CD4-positive, alpha-beta T cell treated with Interleukin-1 beta for 1 hour (primary cell): ENCODE data around the gene RIOK1.
"Not testable (repeated sequence)": the region's sequence is repeated elsewhere in the genome, so short reads cannot be mapped to it uniquely, and the experiment has no call there.

Experiments used
- DNase-seq, 2 donors: peaks; one replicate each; pipeline ENCODE4 v3.0.0-alpha.2; 2020 to 2022

The RIOK1 gene

GRCh38 chr6:7442467-7442866 is 52.9 kb downstream of the RIOK1 start:
- no peak for DNase-seq

GRCh38 chr6:7445101-7445500 is 55.5 kb downstream of the RIOK1 start:
- DNase-seq, result no peak

DNA sequence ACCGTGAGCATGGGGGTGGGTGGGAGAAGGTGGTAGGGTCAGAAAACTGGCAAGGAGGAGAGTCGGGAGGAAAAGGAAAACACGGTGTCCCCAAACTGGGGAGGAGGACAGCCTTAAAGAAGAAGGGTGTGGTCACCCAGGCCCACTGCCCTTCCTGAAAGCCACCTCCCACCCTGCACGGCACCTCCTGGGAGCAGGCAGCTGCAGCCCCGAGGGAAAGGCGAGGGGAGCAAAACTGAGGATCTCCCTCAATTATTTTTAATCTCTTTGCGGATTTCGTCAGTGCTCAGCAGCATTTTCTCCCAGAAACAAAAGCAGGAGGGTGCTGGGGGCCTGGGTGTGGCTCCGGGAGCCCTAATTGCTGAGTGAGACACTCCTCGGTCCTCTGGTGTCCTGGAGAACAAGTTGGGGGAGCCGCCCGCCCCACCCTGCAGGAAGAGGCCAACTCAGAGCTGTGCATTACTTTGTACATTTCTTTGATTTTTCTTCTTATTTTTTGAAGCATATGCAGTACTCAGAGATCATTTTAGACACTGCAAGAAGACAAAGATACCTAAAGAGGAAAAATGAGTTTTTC is 56.4 kb downstream of the RIOK1 start:
- DNase-seq, result no peak

GRCh38 chr6:7446619-7447325 is 57.2 kb downstream of the RIOK1 start:
- DNase-seq, result no peak

DNA sequence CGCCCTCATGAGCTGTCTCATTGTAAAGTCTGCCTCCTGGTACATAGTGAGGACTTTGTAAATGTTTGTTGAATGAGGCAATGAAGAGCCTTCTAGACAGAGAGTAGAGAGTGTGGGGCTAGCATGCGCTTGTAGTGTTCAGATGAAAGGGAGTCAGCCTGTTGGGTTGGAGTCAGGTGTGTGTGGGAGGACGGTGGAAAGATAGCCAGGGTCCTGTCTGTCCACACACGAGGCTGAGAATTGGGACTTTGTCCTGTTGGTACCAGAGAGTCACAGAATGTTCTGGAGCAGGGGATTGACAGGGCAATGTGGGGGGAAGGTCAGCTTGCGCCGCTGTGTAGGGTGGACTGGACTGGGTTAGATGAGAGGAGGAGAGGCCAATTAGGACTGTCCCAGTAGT is 58.6 kb downstream of the RIOK1 start:
- no peak for DNase-seq

DNA sequence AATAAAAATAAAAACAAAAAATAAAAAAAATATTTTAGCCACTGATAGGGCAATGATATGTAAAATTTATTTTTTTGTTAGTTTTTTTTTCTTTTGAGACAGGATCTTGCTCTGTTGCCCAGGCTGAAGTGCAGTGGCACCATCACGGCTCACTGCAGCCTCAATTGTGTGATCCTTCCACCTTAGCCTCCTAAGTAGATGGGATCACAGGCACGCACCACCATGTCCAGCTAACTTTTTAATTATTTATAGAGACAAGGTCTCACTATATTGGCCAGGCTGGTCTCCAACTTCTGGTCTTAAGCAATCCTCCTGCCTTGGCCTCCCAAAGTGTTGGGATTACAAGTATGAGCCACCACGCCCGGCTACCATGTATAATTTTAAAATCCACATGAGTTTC is 59.4 kb downstream of the RIOK1 start:
- DNase-seq, result no peak

GRCh38 chr6:7451326-7451725 is 61.7 kb downstream of the RIOK1 start:
- no peak for DNase-seq

GRCh38 chr6:7452898-7453297 is 63.3 kb downstream of the RIOK1 start:
- no peak for DNase-seq

GRCh38 chr6:7454696-7455358 is 65.2 kb downstream of the RIOK1 start:
- DNase-seq, result no peak

- DNase-seq, result not testable (repeated sequence)
Observed at GRCh38 chr6:7456302-7456701, 66.7 kb downstream of the RIOK1 start.

GRCh38 chr6:7461416-7461815 is 71.8 kb downstream of the RIOK1 start:
- no peak for DNase-seq

DNA sequence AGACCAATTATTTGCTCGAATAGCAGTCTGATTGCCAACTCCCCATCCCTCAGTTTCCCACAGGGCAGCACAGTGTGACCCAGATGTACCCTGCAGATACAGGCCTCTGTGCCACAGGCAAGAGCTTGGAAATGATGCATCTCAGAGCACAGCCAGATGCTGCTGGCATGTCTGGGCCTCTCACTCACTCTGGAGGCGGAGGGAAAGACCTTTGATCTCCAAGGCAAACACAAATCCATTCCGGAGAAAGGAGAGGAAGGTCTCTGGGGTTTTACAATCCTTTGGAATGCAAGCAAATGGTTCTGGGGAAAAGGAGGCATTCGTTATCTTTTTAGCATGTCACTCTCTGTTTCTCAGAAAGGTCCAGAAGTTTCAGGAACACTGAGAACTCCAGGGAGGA is 74.2 kb downstream of the RIOK1 start:
- no peak for DNase-seq

DNA sequence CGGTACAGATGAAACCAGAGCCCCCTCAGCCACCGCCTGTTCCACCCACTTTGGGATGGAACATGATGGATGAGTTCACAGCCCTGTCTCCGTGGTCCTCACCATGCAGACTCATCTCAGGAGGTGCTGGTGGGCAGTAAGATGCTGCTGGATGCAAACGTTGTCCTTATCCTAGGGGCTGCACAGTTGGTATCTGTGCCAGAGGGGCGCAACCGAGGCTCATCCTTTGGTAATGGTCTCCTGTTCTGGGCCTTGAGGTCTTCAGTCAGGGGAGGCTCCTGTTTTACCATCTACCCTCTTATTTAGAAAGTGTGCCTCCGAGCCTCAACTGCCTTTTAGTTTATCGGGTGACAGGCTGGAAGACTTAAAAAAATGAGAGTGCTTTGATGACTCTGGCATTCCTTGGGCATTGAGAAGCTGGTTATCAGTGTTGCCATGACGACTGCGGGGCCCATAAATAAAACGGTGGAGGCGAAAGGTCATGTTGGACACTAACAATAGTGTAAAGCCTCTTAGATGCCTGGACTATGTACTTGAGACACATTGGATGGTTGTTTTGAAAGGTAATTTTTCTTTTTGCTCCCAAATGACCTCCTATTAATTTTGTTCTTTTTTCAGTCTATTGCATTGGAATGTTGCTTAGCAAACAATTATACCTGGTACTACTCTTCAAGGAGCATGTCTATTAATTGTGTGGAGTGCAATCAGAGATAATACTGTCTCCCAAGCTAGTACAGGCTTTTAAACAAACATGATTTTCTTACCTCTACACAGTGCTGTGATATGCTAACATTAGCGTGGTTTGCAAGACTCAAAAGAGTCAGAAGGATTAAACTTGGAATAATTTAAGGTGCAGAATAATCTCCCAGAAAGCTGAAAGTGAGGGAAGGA is 77.6 kb downstream of the RIOK1 start:
- DNase-seq, result no peak
